Neural cell (in vitro differentiated cells): Measurements from ENCODE around the gene TMEM192.

Experiments used
- CTCF ChIP-seq: fragments of 450-650 bp; IDR thresholded peaks from 2 replicates; pipeline ENCODE4 v1.5.1; 2014; ENCODE audit warnings: antibody characterized with exemption, mild to moderate bottlenecking, moderate library complexity; ENCODE audit not compliant: poor library complexity, severe bottlenecking
- EP300 ChIP-seq: fragments of 450-650 bp; conservative IDR thresholded peaks from 2 replicates; pipeline ENCODE4 v1.6.1; 2014; ENCODE audit warnings: antibody characterized with exemption, mild to moderate bottlenecking, moderate library complexity; ENCODE audit not compliant: poor library complexity, severe bottlenecking
- EZH2 ChIP-seq: fragments of 200-600, 300-800 bp; shearing (Covaris generic), sonication (generic); IDR thresholded peaks from 2 replicates; pipeline ENCODE4 v1.6.1; 2014; ENCODE audit warnings: antibody characterized with exemption, low read length, borderline replicate concordance, mild to moderate bottlenecking; ENCODE audit not compliant: insufficient read depth, poor library complexity, severe bottlenecking
- MXI1 ChIP-seq: fragments of 450-650 bp; conservative IDR thresholded peaks from 2 replicates; pipeline ENCODE4 v1.6.1; 2014; ENCODE audit warnings: antibody characterized with exemption, mild to moderate bottlenecking; ENCODE audit not compliant: poor library complexity, severe bottlenecking
- POLR2AphosphoS5 ChIP-seq: IDR thresholded peaks from 2 replicates; pipeline ENCODE4 v1.6.1; 2012
- RAD21 ChIP-seq: fragments of 450-650 bp; conservative IDR thresholded peaks from 2 replicates; pipeline ENCODE4 v1.6.1; 2014; ENCODE audit warnings: antibody characterized with exemption, mild to moderate bottlenecking, moderate library complexity
- REST ChIP-seq: IDR thresholded peaks from 2 replicates; pipeline ENCODE4 v1.6.1; 2012; ENCODE audit warnings: borderline replicate concordance
- SMC3 ChIP-seq: fragments of 450-650 bp; conservative IDR thresholded peaks from 2 replicates; pipeline ENCODE4 v1.6.1; 2014; ENCODE audit warnings: antibody characterized with exemption, mild to moderate bottlenecking, moderate library complexity; ENCODE audit not compliant: poor library complexity
- TAF1 ChIP-seq: IDR thresholded peaks from 2 replicates; pipeline ENCODE4 v1.6.1; 2012; ENCODE audit warnings: low read depth

- TF ChIP-seq CTCF (no peak), REST (no peak), EZH2 (no peak), EP300 (no peak), POLR2AphosphoS5 (no peak), SMC3 (no peak), TAF1 (no peak), RAD21 (no peak), MXI1 (no peak)
These were observed 59.0 kb downstream of the TMEM192 start, which contains the start of gene TRIM75 for GRCh38 chr4:165053645-165054044.
